ENCODE data around the gene CRISPLD2.

Gene CRISPLD2

DNA sequence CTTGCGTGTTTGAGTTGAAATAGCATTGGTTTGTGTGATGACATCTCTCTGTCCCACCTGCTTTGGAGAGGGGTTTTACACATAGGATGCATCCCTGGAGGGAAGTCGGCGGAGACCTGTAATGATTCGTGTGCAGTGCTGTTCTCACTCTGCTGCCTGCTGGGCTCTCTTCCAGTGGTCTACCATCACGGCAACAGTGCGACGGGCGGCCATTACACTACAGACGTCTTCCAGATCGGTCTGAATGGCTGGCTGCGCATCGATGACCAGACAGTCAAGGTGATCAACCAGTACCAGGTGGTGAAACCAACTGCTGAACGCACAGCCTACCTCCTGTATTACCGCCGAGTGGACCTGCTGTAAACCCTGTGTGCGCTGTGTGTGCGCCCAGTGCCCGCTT, 41.1 kb upstream of the CRISPLD2 start:
- no peak for TF ChIP-seq RAD21 (IDR thresholded peaks at IDR 0.05; ENCODE audit: low read depth)
- TF ChIP-seq ZBTB7A (IDR thresholded peaks at IDR 0.05; ENCODE audit: low read depth) = no peak
- TF ChIP-seq CEBPB (IDR thresholded peaks at IDR 0.05) = no peak
- TF ChIP-seq MAX (IDR thresholded peaks at IDR 0.05) = no peak
- TF ChIP-seq EGR1 (IDR thresholded peaks at IDR 0.05) = no peak
- no peak for TF ChIP-seq EP300 (IDR thresholded peaks at IDR 0.05; ENCODE audit: borderline replicate concordance)
- TF ChIP-seq NFIC (IDR thresholded peaks at IDR 0.05) = no peak
- TF ChIP-seq, protein P1, sequence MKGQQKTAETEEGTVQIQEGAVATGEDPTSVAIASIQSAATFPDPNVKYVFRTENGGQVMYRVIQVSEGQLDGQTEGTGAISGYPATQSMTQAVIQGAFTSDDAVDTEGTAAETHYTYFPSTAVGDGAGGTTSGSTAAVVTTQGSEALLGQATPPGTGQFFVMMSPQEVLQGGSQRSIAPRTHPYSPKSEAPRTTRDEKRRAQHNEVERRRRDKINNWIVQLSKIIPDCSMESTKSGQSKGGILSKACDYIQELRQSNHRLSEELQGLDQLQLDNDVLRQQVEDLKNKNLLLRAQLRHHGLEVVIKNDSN (IDR thresholded peaks at IDR 0.05) = no peak
- TF ChIP-seq TCF12 (IDR thresholded peaks at IDR 0.05; ENCODE audit: low read depth) = no peak
- no peak for TF ChIP-seq YY1 (IDR thresholded peaks at IDR 0.05; ENCODE audit: low read depth)
- TF ChIP-seq TEAD4 (IDR thresholded peaks at IDR 0.05) = no peak
- TF ChIP-seq, protein P2, sequence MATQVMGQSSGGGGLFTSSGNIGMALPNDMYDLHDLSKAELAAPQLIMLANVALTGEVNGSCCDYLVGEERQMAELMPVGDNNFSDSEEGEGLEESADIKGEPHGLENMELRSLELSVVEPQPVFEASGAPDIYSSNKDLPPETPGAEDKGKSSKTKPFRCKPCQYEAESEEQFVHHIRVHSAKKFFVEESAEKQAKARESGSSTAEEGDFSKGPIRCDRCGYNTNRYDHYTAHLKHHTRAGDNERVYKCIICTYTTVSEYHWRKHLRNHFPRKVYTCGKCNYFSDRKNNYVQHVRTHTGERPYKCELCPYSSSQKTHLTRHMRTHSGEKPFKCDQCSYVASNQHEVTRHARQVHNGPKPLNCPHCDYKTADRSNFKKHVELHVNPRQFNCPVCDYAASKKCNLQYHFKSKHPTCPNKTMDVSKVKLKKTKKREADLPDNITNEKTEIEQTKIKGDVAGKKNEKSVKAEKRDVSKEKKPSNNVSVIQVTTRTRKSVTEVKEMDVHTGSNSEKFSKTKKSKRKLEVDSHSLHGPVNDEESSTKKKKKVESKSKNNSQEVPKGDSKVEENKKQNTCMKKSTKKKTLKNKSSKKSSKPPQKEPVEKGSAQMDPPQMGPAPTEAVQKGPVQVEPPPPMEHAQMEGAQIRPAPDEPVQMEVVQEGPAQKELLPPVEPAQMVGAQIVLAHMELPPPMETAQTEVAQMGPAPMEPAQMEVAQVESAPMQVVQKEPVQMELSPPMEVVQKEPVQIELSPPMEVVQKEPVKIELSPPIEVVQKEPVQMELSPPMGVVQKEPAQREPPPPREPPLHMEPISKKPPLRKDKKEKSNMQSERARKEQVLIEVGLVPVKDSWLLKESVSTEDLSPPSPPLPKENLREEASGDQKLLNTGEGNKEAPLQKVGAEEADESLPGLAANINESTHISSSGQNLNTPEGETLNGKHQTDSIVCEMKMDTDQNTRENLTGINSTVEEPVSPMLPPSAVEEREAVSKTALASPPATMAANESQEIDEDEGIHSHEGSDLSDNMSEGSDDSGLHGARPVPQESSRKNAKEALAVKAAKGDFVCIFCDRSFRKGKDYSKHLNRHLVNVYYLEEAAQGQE (IDR thresholded peaks at IDR 0.05; ENCODE audit: low read depth) = no peak
- TF ChIP-seq CREB1 (IDR thresholded peaks at IDR 0.05; ENCODE audit: low read depth) = no peak
- no peak for TF ChIP-seq TAF1 (IDR thresholded peaks at IDR 0.05; ENCODE audit: low read depth)
- no peak for TF ChIP-seq FOXM1 (IDR thresholded peaks at IDR 0.05; ENCODE audit: borderline replicate concordance, low read depth)

- TF ChIP-seq CREB1 (IDR thresholded peaks at IDR 0.05; ENCODE audit: low read depth) = no peak
- TF ChIP-seq RAD21 (IDR thresholded peaks at IDR 0.05; ENCODE audit: low read depth) = no peak
- no peak for TF ChIP-seq EP300 (IDR thresholded peaks at IDR 0.05; ENCODE audit: borderline replicate concordance)
- TF ChIP-seq, protein P2 (IDR thresholded peaks at IDR 0.05; ENCODE audit: low read depth) = no peak
These were observed 39.7 kb upstream of the CRISPLD2 start for GRCh38 chr16:84780063-84780462.

GRCh38 chr16:84780544-84781376, 39.0 kb upstream of the CRISPLD2 start:
- TF ChIP-seq TAF1 (IDR thresholded peaks at IDR 0.05; ENCODE audit: low read depth) (no peak), ZBTB7A (IDR thresholded peaks at IDR 0.05; ENCODE audit: low read depth) (no peak), YY1 (IDR thresholded peaks at IDR 0.05; ENCODE audit: low read depth) (no peak), MAX (IDR thresholded peaks at IDR 0.05) (no peak), EP300 (IDR thresholded peaks at IDR 0.05; ENCODE audit: borderline replicate concordance) (no peak), FOXM1 (IDR thresholded peaks at IDR 0.05; ENCODE audit: borderline replicate concordance, low read depth) (no peak), TEAD4 (IDR thresholded peaks at IDR 0.05) (no peak), TCF12 (IDR thresholded peaks at IDR 0.05; ENCODE audit: low read depth) (no peak), NFIC (IDR thresholded peaks at IDR 0.05) (no peak), EGR1 (IDR thresholded peaks at IDR 0.05) (no peak), RAD21 (IDR thresholded peaks at IDR 0.05; ENCODE audit: low read depth) (no peak)
- TF ChIP-seq, protein P2 (IDR thresholded peaks at IDR 0.05; ENCODE audit: low read depth) = no peak

DNA sequence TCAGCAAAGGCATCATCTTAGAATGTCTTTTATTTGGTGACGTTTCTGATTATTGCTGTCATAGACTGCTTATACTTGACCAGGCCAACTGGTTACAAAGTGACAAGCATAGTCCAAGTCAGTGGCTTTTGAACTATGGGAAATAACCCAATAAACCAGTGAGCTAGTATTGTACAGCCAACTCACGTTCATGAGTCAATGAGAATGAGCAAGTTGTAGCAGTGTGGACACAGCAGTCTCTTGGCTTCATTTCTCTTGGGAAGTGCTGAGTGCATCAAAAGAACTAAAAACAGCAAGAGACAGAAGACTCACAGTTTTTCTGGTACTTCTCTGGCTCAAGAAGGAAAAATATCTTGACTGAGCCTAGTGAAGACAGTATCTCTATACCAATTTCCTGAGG, 36.9 kb upstream of the CRISPLD2 start:
- TF ChIP-seq, protein P2 (IDR thresholded peaks at IDR 0.05; ENCODE audit: low read depth) = no peak
- TF ChIP-seq TCF12 (IDR thresholded peaks at IDR 0.05; ENCODE audit: low read depth) = no peak
- TF ChIP-seq RAD21 (IDR thresholded peaks at IDR 0.05; ENCODE audit: low read depth) = no peak
- no peak for TF ChIP-seq ZBTB7A (IDR thresholded peaks at IDR 0.05; ENCODE audit: low read depth)
- no peak for TF ChIP-seq MAX (IDR thresholded peaks at IDR 0.05)
- no peak for TF ChIP-seq TAF1 (IDR thresholded peaks at IDR 0.05; ENCODE audit: low read depth)
- no peak for TF ChIP-seq EP300 (IDR thresholded peaks at IDR 0.05; ENCODE audit: borderline replicate concordance)
- TF ChIP-seq YY1 (IDR thresholded peaks at IDR 0.05; ENCODE audit: low read depth) = no peak
- TF ChIP-seq EGR1 (IDR thresholded peaks at IDR 0.05) = no peak
- no peak for TF ChIP-seq FOXM1 (IDR thresholded peaks at IDR 0.05; ENCODE audit: borderline replicate concordance, low read depth)
- no peak for TF ChIP-seq CREB1 (IDR thresholded peaks at IDR 0.05; ENCODE audit: low read depth)
- TF ChIP-seq TEAD4 (IDR thresholded peaks at IDR 0.05) = no peak

All from Ishikawa (cell line).